Ureter (tissue), 1 donor: ENCODE results near the gene KIAA1328. TPM values are rescaled to one million over a fixed set of nuclear protein-coding genes. Genes with fewer than 3 reads are reported as not detected.
"Not testable (repeated sequence)": the region's sequence is repeated elsewhere in the genome, so short reads cannot be mapped to it uniquely, and the experiment has no call there.

Experiments used
- DNase-seq: peaks from one replicate; pipeline ENCODE4 v3.0.0-alpha.2; 2020; ENCODE audit warnings: low spot score
- total RNA-seq: library from RNA; stranded (reverse); gene quantifications from one replicate; pipeline ENCODE4 v1.2.4, GENCODE V29; 2023
- donor health status: DM: yes; HTN: yes; CAD: no.

KIAA1328 gene
- total RNA-seq, 1 donor from 2014 or later = 19.0 TPM

- DNase-seq = no peak
These were observed 58.2 kb downstream of the KIAA1328 start for GRCh38 chr18:36887114-36887513.

DNA sequence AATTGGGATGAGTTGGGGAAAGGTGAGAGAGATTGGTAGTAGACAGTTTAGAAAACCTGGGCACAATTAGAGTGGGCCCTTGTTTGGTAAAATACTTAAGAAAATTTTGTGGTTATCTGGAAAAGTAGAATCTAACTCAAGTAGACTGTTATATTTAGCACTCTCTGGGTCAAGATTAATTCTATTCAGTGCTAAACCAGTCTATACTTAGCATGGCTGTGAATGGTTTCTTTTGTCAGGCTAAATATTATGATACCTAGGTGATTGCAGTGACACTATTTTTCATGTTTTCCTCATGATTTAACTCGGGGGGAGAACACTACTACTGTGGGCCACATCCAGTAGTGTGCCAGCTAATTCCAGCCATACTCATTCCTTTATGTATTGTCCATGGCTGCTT lies 58.9 kb downstream of the KIAA1328 start:
- DNase-seq = no peak

DNA sequence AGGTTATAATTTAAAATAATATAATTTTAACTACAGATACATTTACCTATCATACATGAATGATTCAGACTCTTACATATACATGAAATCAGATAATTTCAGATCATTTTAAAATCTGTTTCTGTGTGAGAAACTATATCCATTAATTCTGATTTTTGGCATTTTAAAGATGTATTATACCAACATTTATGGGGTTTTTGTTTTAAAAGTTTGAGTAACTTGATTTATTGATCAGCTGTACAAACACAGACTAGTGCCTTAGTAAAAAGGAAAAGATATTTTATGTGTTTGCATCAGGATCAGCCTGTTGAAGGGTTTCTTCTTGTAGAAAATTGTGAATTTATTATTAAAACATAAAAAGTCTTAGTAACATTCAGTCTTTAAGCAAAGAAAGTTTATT lies 59.9 kb downstream of the KIAA1328 start:
- no peak for DNase-seq

- no peak for DNase-seq
These were observed 60.4 kb downstream of the KIAA1328 start for GRCh38 chr18:36889321-36889720.

DNA sequence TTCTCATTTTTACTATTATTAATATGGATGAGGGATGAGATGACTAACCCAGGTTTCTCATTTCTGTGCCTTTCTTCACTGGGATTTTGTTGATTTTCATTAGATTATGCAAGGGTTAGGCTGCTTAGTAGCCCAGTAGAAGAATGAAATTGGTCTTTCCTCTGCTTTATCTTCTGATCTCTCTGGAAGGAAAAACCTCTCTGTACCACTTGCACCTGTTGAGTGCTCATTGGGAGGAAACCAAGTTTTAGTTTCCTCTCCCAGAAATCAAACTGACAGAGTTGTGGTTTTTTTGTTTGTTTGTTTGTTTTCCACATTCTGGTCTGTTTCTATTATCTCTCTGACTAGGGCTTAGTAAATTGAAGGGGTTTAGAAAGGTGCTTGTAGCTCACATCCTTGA lies 60.8 kb downstream of the KIAA1328 start:
- no peak for DNase-seq

DNA sequence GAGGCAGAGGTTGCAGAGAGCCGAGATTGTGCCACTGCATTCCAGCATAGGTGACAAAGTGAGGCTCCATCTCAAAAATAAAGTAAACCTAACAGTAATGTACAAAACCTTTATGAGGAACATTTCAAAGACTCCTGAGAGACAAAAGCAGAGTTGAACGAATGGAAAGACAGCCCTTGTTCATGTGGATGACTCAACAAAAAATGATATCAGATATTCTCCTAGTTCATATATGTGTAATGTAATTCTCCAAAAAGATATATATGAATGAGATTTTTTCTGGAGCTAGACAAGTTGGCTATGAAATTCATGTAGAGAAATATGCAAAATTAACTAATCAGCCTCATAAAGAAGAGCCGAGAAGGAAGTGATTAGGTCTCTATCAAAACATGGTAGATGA lies 61.7 kb downstream of the KIAA1328 start:
- no peak for DNase-seq

GRCh38 chr18:36893227-36893626 lies 64.3 kb downstream of the KIAA1328 start:
- no peak for DNase-seq

GRCh38 chr18:36895606-36896005 lies 66.7 kb downstream of the KIAA1328 start:
- DNase-seq = no peak

DNA sequence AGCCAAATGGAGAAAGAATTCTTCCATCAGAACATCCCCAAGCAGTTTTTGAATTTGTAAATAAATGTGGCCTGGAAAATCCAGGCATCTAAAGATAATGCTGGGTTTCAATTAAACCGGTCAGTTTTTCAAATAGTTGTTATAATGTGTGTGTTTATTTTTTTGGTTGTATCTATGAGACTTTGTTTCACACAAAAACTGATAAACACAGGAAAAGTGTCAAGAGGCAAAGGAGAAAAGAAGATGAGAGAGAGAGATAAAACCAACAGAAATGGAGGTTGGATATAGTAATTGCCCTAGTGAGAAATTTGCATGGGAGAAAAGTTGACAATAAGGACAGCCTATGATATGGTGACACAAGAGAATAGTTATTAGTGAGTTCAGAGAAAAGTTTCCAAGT lies 68.3 kb downstream of the KIAA1328 start:
- no peak for DNase-seq

- DNase-seq = no peak
These were observed 70.4 kb downstream of the KIAA1328 start for GRCh38 chr18:36899289-36899688.

- no peak for DNase-seq
These were observed 71.5 kb downstream of the KIAA1328 start for GRCh38 chr18:36900466-36900865.

- DNase-seq = no peak
These were observed 72.4 kb downstream of the KIAA1328 start for GRCh38 chr18:36901277-36901701.

GRCh38 chr18:36903215-36903928 lies 74.4 kb downstream of the KIAA1328 start:
- DNase-seq = no peak

DNA sequence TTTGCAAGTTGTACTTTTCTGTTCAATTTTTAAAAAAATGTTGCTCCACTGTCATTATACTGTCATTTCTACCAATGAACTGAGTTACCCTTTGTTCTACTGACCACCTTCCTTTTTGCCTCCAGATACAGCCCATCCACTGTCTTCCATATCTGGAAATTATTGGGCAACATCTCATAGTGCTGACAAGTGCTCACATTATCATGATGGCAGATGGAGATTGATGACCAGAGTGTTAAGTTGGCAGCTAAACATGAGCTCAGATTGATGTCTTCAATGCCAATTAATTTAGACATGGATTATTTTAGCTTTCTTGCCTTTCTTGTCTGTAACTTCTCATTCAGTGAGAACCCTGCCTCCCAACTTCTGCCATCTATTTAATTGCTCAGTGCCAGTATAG lies 76.6 kb downstream of the KIAA1328 start:
- no peak for DNase-seq

DNA sequence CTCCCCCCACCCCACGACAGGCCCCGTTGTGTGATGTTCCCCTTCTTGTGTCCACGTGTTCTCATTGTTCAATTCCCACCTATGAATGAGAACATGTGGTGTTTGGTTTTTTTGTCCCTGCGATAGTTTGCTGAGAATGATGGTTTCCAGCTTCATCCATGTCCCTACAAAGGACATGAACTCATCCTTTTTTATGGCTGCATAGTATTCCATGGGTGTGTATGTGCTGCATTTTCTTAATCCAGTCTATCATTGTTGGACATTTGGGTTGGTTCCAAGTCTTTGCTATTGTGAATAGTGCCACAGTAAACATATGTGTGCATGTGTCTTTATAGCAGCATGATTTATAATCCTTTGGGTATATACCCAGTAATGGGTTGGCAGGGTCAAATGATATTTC lies 80.4 kb downstream of the KIAA1328 start:
- DNase-seq = not testable (repeated sequence)

GRCh38 chr18:36912887-36913286 lies 84.0 kb downstream of the KIAA1328 start:
- no peak for DNase-seq

DNA sequence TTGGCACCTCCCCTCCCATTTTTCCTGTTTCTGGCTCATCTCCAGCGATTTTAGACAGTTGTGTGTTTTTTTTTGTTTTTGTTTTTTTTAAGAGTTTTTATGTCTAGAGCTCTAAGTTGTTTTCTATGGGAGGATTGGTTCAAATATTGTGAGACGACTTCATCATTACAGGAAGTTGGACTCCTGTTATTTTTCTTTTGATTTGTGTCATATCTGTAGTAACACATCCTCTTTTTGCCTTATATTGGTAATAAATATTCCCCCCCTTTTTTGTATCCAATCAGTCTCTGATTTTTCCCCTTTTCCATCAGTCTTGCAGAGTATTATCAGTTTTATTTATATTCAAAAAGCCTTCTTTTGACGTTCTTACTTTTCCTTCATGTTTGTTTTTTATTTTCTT lies 89.0 kb downstream of the KIAA1328 start:
- no peak for DNase-seq

GRCh38 chr18:36929601-36930000 lies 100.7 kb downstream of the KIAA1328 start:
- DNase-seq = no peak

DNA sequence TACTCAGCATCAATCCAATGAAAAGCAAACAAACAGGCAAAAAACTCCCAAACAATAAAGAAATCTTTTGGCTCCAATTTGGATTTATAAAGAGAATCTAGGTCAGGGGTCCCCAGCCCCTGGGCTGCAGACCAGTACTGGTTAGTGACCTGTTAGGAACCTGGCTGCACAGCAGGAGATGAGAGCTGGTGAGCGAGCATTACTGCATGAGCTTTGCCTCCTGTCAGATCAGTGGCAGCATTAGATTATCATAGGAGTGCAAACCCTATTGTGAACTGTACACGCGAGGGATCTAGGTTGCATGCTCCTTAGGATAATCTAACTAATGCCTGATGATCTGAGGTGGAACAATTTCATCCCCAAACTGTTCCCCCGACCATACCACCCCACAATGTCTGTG lies 102.2 kb downstream of the KIAA1328 start:
- DNase-seq = no peak

DNA sequence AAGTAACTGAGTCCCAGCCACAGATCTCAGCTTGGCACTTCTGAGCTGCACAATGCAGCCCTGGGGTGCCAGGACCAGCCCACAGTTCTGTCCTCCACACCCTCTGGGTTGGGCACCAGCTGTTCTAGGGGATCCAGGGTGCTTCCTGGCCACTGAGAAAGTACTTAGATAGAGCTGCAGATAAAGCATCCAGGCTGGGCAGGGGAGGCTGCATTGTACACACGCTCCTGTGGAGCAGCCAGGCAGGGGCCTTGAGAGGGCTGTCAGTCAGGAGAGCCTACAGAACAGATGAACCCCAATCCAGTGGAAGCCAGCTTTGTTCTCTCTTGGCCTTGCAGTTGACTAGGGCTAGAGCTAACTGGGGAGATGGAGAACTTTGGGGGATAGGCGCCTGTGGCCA lies 104.6 kb downstream of the KIAA1328 start:
- no peak for DNase-seq

DNA sequence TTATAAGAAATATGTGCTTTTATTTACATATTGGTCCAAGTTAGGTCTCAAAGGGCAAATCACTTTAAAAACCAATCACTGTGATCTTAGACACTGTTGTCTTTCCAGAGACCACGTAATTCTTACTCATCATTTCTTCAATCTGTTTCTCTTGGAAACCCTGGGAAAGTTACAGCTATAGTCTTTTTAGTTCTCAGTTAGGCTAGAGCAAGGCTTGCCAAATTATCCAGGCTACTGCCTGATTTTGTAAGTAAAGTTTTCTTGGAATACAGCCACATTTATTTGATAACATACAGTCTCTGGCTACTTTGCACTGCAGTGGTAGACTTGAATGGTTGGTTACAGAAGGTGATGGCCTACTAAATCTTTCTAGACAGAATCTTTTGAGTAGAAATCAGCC lies 106.0 kb downstream of the KIAA1328 start:
- DNase-seq = no peak

DNA sequence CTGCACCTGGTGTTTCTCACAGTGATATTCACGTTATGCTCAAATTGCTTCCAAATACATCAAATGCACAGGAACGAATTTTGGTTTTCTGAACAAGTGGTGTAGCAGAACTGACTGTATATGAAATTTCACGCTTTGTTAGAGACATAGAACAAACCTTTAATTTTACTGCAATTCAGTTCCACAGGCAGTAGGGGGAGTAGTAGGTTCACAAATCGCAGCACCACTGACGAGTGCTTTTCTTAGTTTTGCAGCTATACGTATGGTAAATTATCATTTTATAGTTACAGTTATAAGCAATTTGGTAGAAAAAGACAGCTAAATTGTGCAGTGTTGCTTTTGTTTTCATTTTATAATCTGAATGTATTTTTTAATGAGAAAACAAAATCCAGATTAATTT lies 113.3 kb downstream of the KIAA1328 start:
- no peak for DNase-seq

DNA sequence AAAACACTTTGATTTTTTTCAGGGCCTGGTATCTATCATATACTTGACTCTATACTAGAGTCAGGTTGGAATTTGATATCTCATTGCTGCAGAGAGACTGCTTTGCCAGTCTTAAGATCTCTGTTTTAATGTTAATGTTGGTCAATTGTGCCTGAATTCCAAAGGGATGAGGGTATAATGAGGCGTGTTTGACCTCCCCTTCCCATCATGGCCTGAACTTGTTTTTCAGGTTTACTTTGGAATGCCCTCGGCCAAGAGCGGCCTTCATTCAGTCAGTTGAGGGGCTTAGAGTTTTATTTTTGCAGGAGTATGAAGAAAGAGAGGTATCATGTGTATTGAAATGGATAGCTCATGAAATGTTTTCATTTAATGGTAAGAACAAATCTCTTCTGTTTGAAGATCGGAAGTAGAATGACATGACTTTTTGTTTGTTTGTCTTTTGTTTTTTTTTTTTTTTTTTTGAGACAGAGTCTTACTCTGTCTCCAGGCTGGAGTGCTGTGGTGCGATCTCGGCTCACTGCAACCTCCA lies 119.0 kb downstream of the KIAA1328 start:
- no peak for DNase-seq

- no peak for DNase-seq
These were observed 121.4 kb downstream of the KIAA1328 start for GRCh38 chr18:36950282-36950681.
